ENCODE measurements around the gene NATD1.

NATD1 gene

GRCh38 chr17:21191698-21192097 is 61.5 kb downstream of the NATD1 start:
- DNase-seq (ENCODE audit: low spot score): no peak

- DNase-seq (ENCODE audit: low spot score): no peak
Measured at GRCh38 chr17:21190078-21190477, 63.1 kb downstream of the NATD1 start.

GRCh38 chr17:21189361-21189760 is 63.8 kb downstream of the NATD1 start:
- DNase-seq (ENCODE audit: low spot score): no peak
